Lower leg skin (tissue), 4 donors: ENCODE results near the gene GPR68. TPM values are rescaled to one million over a fixed set of nuclear protein-coding genes. Genes with fewer than 3 reads are reported as not detected.

Experiments
- DNase-seq, 2 donors: peaks; one replicate each; pipeline ENCODE4 v3.0.0-alpha.2; 2019; ENCODE audit warnings: low spot score in 2 of 2
- H3K4me3 ChIP-seq: fragments of 200-600 bp; sonication (generic); 2 replicates; pipeline ENCODE4 v1.5.1; 2017; ENCODE audit warnings: mild to moderate bottlenecking, low read depth; ENCODE audit not compliant: poor library complexity, severe bottlenecking
- POLR2A ChIP-seq, 2 donors: fragments of 450-650 bp; IDR thresholded peaks; one replicate each; pipeline ENCODE4 v1.6.1; 2016 to 2017; ENCODE audit warnings: antibody characterized with exemption in 2 of 2, mild to moderate bottlenecking in 1 of 2, moderate library complexity in 1 of 2
- WGBS, 2 donors: methylation state at CpG; one replicate each; pipeline ENCODE4 v1.1.5; 2018; 5-methylcytosine and 5-hydroxymethylcytosine counted together
- intact Hi-C: fragments of 100-400 bp; cut with DNase I; formaldehyde crosslinking; loops from one replicate; pipeline ENCODE4 v1.15.0; 2023; ENCODE audit warnings: low total_unique reads
- total RNA-seq, 4 donors: library from RNA; depleted of rRNA; stranded (reverse); fragments of >200 nt; gene quantifications; one replicate each; pipeline ENCODE4 v1.1.0, GENCODE V29; 2016
- TF ChIP-seq, protein P1 (sequence below), 3 donors: fragments of 450-650 bp; IDR thresholded peaks; one replicate each; pipeline ENCODE4 v1.5.1; 2016; ENCODE audit warnings: antibody characterized with exemption in 3 of 3, mild to moderate bottlenecking in 3 of 3, moderate library complexity in 2 of 3

GPR68 gene
- total RNA-seq, 4 donors from 2014 or later, result 1.3 to 4.1 (median 3.2) TPM

DNA sequence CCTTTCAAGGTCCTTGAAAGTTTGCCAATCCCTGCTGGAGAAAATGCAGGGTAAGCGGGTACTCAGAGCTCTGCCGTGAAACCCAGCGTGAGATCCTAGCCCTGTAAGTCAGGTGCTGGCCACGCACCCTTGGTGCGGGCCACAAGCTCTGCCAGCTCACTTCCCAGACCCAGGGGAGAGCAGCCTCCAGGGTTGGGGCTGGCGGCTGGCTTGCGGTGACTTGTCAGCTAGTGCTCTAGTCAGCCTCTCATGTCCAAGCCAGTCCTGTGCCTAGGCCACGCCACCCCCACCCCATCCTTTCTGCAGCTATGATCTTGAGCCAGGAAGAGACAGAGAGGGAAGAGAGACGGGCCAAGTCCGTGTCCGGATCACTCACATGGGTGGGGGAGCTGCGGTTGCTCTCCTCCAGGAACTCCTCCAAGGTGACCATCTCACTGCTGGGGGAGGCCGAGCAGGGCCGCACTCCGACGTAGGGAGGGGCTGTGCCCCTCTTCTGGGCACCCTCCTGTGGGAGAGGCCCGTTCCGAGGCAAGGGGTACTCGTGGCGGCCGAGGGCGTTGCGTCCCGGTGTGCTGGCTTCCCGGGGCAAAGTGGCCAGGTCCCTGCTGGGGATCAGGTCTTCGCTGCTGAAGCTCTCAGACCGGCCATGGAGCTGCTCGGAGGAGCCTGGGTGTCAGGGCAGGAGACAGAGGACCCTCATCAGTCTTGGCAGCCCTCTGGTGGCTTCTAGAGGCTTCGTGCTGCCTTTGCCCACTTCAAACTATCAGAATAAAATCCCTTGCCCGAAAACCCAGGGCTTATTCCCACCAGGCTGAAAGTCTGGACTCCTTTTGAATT, 33.3 kb upstream of the GPR68 start:
- intact Hi-C loops, result no loop called here
- no peak overlapping the region for H3K4me3 ChIP-seq
- TF ChIP-seq POLR2A (IDR thresholded peaks at IDR 0.05), result no peak
- TF ChIP-seq, protein P1, sequence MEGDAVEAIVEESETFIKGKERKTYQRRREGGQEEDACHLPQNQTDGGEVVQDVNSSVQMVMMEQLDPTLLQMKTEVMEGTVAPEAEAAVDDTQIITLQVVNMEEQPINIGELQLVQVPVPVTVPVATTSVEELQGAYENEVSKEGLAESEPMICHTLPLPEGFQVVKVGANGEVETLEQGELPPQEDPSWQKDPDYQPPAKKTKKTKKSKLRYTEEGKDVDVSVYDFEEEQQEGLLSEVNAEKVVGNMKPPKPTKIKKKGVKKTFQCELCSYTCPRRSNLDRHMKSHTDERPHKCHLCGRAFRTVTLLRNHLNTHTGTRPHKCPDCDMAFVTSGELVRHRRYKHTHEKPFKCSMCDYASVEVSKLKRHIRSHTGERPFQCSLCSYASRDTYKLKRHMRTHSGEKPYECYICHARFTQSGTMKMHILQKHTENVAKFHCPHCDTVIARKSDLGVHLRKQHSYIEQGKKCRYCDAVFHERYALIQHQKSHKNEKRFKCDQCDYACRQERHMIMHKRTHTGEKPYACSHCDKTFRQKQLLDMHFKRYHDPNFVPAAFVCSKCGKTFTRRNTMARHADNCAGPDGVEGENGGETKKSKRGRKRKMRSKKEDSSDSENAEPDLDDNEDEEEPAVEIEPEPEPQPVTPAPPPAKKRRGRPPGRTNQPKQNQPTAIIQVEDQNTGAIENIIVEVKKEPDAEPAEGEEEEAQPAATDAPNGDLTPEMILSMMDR (IDR thresholded peaks at IDR 0.05), result no peak
- DNase-seq, result no peak
- WGBS, 2 donors, result 73 to 78% methylated on average over 22 to 30 of the region's 30 CpGs

DNA sequence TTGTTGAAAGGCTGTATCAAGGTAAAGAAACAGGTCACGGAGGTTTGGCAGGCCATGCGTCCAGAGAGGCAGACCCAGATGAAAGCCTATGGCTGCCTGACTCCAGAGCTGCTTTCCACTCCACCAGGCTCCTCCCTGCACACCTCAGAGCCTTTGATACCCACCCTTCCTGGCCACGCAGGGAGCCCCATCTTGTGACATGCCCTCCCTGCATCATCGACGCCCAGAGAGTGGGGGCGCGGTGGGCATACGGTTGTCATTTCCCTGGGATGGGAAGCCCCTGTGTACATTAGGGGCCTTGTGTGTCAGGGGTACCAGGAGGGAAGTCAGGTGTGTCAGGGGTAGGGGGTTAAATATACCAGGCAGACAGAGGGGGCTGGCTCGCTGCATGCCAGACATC, 30.3 kb upstream of the GPR68 start:
- TF ChIP-seq, protein P1 (IDR thresholded peaks at IDR 0.05), result no peak
- 93 to 94% methylated on average over 9 of the region's 9 CpGs for WGBS, 2 donors
- no peak overlapping the region for H3K4me3 ChIP-seq
- DNase-seq, result no peak
- intact Hi-C loops, result no loop called here

DNA sequence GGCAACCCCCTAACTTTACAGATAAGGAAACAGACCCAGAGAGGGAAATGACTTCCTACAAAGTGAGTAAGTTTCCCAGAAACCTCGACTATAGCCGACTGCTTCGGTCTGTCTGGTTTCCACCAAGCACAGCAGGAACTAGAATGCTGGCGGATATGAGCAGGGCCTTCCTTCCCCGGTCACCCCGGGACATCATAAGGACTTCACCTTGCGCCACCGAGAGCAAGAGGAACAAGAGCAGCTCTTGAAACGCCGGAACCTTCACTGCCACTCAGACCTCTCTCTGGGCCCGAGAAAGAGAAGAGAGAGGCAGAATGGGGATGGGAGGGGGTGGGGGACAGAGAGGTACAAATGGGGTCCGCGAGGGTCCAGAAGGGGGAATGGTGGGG, 29.4 kb upstream of the GPR68 start:
- no peak overlapping the region for H3K4me3 ChIP-seq
- 92 to 94% methylated on average over 13 of the region's 13 CpGs for WGBS, 2 donors
- DNase-seq, result no peak
- TF ChIP-seq, protein P1 (IDR thresholded peaks at IDR 0.05), result no peak
- TF ChIP-seq POLR2A (IDR thresholded peaks at IDR 0.05), result no peak
- intact Hi-C loops, result no loop called here

DNA sequence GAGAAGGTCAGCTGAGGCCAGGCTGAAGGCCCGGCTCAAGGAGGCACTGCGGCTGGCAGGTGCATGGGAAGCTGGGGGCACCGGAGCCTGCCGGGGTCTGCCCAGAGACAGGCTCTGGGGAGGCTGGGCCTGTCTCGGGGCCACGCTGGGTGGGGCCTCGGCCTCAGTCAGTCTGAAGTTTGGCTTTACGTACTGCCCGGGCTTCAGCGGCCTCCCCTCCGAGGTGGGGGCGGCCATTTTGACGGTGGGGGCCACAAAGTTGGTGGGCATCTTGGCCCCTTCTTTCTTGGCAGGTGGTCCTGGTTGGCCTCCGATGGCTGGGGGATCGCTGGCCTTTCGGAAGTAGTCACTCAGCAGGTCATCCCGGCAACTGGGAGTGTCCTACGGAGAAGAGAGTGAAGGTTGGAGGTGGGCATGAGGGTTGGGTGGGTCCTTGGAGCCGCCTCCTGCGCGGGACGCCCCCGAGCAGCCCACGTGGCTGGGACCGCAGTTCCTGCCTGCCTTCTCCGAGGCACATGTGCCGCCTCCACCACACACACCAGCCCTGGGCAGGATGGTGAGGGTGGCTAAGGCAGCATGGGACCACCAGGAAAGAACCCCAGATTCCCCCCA, 28.9 kb upstream of the GPR68 start:
- intact Hi-C loops, result no loop called here
- TF ChIP-seq, protein P1 (IDR thresholded peaks at IDR 0.05), result no peak
- no peak for TF ChIP-seq POLR2A (IDR thresholded peaks at IDR 0.05)
- DNase-seq, result no peak
- WGBS, 2 donors, result 96% methylated on average over 18 to 27 of the region's 27 CpGs
- H3K4me3 ChIP-seq, result no peak overlapping the region

DNA sequence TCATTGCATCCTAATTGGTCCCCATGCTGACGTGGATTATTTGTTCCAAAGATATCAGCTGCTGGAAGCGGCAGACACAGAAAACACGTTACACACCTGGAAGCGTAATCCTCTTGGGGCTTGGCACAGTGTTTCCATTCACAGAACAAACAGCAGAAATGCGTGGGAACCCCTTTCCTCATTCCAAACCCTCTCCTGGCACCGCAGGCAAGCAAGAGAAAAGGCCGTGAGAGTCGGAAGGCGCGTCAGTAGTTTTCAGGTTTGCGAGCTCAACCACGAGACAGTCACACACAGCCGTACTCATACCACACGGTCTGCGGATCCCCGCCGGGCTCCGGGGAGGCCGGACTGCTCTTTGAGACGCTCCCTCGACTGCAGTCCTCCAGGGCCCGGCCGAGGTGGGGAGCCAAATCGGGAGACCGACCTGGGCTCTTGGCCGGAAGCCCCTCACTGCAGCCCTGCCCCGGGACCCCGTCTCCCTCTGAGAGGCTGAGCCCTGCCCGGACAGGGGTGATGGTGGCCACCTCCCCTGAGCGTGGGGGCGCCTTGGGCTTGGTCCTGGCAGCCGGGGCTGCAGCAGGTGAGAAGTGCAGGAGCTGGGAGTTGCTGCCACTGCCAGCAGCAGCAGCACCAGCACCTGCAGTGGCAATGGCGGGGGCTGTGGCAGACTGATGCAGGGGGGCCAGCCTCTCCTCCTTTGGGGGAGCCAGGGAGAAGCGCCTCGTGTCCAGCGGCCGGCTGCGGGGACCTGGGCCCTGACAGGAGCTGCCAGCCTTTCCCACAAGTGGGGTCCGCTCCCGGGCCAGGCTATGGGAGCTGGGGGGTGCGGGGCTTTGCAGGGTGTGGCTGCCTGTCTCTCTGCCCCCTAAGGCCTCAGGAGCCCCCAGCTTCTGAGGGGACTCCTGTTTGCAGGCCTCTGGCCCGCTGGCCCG, 28.1 kb upstream of the GPR68 start:
- no peak for DNase-seq
- TF ChIP-seq POLR2A (IDR thresholded peaks at IDR 0.05), result no peak
- TF ChIP-seq, protein P1 (IDR thresholded peaks at IDR 0.05), result no peak
- no peak overlapping the region for H3K4me3 ChIP-seq
- WGBS, 2 donors, result 82 to 92% methylated on average over 28 to 31 of the region's 43 CpGs
- intact Hi-C loops, result no loop called here
